ENCODE measurements around the gene A4GNT.
A peak's percentile ranks its signal among the peaks of the same experiment; 100 is the strongest.
"Not testable (repeated sequence)": the region's sequence is repeated elsewhere in the genome, so short reads cannot be mapped to it uniquely, and the experiment has no call there.

Gene A4GNT

DNA sequence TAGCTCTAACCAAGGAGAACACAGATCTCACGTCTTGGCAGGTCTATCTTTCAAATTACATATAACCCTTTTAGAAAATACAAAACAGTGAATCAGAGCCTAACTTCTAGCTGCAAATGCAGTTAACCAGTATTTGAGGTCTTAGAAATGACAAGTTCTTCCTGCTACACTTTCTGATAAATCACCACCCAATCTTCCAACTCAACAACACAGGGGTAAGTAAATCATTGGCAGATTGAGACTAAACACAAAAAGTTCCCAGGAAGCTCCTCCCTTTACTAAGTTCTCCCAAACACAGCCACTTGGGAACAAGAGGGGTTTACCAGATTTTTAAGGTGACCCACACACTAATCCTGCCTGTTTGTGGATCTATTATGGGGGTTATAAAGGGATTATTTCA lies at the start of gene A4GNT:
Gene A4GNT, minus strand, starts transcription at position 152 of the 400 bp plus-strand sequence. CDS start 1,134 bp downstream, outside the sequence.
- no peak for DNase-seq (ENCODE audit: low spot score)

DNA sequence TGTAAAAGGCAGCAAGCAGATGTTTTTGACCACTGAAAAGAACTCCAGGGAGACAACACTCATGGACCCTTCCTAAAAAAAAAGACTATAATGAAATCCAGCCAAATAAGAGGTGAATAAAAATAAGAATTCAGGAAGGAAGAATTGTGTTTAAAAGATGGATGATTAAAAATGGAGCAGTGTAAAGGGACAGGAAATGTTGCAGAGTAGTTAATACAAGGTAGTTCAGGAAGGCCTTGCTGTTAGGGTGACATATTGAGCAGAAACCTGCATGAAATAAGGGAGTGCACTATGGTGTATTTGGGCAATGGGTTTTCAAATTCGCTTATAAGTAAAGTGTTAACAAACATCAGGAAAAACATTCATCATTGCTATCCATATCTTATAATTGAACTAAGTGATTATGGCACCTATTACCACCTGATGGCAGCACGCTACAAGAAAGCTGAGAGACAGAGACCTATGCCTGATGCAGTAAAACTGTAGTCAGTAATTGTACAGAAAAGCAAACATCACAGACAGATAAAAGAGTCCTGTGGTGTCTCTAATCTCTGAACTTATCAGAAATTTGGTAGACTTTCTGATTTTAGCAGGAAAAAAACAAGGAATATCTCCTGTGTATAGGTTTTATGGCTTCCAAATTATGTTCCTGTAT lies 48.3 kb upstream of the A4GNT start:
- no peak for DNase-seq (ENCODE audit: low spot score)

DNA sequence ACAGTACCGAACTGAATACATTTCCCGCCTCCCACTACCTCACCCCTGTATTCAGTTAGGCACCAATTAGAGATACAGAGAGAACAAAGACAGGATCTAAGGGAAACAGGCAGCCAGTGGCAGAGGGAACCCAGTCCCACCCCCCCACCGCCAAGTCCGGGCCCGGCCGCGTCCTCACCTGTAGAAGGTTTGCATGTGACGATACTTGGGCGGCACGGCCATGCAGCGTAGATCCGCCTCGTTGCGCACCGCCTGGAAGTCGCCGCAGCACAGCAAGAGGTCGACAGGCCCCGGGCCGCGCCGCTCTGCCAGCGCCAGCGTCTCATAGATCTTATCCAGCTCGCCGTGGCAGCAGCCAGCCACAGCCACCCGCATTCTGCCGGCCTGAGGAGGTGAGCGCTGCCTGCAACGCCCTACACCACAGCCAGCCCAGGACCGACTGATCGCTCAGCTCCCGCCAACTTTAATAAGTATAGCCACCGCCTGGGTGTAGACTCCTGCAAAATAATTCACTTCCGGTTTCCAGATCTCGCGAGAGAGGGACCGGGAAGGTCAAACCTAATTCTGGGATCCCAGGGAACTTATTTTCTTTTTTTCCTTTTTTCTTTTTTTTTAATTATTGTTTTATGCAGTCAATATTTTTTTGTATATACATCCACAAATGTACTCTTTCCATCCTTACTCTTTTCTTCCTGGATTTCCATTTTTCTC lies 42.4 kb upstream of the A4GNT start, which contains the start of gene DBR1:
Gene DBR1, minus strand, starts transcription at position 501 of the 711 bp plus-strand sequence. Its CDS starts 126 bp downstream, at position 375.
- DNase-seq (ENCODE audit: low spot score): peak; percentile 84

DNA sequence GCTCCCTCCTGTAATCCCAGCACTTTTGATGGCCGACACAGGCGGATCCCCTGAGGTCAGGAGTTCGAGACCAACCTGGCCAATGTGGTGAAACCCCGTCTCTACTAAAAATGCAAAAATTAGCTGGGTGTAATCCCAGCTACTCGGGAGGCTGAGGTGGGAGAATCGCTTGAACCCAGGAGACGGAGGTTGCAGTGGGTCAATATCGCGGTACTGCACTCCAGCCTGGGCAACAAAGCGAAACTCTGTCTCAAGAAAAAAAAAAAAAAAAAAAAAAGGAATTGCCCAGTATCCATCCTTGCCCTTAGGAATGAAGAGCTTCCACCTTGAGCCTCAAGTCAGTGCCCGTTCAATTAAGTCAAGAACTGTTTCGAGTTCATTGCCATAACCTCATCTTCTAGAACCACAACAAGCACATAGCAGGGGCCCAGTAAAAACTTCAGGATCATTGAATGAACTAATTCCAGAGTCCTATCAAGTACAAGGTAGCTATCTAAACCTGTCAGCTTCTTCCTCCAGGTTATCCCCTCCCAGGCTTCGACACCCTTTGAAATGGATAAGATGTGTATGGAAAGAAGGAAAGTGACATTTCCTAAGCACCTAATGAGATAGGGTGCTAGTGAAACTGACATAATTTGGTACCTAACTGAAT lies 41.7 kb upstream of the A4GNT start:
- no peak for DNase-seq (ENCODE audit: low spot score)

DNA sequence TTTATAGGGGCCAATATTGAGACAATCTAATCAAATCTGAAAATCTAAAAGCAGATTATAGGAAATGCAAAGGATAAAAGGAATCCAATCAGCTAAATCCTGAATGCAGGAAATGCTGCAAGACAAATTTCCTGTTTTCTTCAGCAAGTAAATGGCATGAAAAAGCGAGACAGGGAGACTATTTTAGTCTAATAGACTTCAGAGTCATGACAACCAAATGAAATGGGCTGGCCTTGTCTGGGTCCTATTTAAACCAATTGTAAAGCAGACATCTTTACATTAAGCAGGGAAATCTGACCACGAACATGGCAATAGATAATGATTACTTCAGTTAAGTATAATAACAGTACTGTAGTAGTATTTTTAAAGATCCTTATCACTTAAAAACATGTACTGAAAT lies 40.4 kb upstream of the A4GNT start:
- no peak for DNase-seq (ENCODE audit: low spot score)

DNA sequence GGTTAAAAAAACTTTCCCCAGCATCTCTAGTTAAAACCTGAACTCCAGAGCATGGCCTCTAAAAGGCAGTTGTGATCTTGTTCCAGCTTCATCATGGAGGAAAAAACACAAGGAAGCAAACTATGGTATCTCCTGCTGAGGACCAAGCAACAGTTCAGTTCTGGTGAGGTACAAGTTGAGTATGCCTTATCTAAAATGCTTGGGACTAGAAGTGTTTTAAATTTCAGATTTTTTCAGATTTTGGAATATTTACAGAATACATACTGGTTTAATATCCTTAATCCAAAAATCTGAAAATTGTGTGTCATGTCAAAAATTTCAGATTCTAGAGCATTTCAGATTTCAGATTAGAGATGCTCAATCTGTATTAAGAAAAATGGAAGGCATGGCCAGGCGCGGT lies 32.9 kb upstream of the A4GNT start:
- no peak for DNase-seq (ENCODE audit: low spot score)

DNA sequence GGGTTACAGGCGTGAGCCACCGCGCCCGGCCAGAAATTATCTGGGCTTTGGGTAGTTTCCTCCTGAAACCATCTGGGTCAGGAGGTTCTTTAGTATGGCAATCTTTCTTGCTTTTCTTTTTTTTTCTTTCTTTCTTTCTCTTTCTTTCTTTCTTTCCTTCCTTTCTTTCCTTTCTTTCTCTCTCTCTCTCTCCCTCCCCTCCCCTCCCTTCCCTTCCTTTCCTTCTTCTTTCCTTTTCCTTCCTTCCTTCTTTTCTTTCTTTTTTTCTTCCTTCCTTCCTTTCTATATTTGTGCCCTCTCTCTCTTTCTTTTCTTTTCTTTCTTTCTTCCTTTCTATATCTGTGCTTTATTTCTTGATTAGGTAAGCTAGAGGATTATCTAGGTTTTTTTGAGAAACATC lies 25.6 kb upstream of the A4GNT start:
- DNase-seq (ENCODE audit: low spot score): no peak

DNA sequence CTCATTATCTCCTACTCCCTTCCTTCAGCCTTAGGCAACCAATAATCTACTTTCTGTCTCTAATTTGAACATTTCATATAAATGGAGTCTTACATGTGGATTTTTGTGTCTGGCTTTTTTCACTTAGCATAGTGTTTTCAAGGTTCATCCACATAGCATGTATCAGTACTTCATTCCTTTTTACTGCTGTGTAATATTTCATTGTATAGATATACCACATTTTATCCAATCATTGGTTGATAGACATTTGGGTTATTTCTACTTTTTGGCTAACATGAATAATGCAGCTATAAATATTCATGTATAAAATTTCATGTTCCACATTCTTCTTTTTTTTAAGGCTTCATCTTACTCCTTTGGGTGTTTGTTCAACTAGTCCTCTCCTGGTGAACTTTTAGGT lies 22.3 kb upstream of the A4GNT start:
- no peak for DNase-seq (ENCODE audit: low spot score)

DNA sequence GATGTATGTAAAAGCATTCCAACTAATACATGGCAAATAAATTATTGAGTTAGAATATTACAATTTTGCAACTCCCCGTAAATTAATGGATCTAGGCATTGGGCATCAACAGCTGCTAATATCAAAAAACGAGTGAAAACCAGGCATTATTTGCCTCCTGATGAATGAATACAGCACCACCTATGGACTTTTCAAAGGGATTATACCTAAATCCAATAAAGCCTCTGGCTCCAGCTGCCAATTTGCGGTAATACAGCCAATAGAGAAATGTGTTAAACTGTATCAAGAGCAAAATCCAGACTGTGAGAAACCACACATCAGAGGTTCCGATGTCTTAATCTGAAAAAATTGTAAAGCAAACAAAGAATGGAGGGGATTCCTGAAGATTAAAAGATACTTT lies 16.3 kb upstream of the A4GNT start:
- no peak for DNase-seq (ENCODE audit: low spot score)

DNA sequence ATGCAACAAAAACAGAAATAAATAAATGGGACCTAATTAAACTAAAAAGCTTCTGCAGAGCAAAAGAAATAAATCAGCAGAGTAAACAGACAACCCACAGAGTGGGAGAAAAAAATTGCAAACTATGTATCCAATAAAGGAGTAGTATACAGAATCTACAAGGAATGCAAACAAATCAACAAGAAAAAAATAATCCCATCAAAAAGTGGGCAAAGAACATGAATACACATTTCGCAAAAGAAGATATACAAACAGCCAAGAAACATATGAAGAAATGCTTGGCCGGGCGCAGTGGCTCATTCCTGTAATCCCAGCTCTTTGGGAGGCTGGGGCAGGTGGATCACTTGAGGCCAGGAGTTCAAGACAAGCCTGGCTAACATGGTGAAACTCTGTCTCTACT lies 10.0 kb upstream of the A4GNT start:
- DNase-seq (ENCODE audit: low spot score): not testable (repeated sequence)

DNA sequence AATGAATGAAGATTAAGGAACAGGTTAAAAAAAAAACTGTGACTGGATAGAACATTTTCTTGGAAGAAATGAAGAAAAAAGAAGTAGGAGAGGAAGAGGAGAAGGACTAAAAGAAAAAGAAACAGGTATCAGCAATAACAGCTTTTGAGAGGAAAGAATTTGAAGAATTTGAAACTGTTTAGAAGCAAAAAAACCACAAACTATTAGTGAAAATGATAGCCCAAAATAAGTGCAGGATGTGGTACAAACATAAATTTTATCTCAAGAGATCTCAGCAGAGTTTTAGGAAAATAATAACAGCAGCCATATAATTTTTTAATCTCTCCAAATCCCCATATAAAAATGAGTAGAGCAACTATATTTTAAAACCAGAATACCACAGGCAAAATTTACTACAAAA lies 8.8 kb upstream of the A4GNT start:
- DNase-seq (ENCODE audit: low spot score): no peak

DNA sequence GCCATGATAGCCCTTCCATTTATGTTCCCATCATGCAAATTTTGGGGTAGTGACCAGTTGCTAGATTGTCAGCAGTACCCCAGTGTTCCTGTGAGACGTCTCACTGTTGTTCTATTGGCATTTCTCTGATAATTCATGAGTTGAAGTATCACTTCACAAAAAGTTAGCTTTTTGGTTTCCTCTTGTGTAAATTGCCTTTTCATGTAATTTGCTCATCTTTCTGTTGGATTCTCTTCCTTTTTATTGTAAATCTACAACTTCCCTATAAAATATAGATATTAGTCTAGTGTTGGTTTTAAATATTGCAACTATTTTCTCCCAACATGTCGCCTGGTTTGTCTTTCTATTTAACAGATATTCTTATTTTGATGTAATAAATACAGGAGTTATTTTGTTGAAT lies 7.5 kb upstream of the A4GNT start:
- DNase-seq (ENCODE audit: low spot score): no peak

DNA sequence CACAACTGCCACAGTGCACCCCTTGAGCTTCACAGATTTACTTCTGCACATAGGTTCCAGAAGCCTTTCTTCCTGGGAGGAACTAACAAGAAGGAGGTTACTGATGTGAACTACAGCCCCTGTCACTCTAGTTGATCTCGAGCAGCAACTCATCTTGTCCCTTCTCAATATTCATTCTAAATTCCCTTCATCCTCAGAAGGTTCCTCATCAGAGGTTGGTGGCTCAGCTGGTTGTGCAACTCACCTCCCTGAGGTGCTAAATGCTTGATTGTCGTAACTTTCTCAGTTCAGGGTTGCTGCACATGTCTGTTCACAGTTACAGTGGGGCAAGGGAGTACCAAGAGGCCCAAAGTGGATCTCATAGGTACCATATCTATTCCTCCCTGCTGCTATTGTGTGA lies 5.7 kb upstream of the A4GNT start:
- DNase-seq (ENCODE audit: low spot score): no peak

DNA sequence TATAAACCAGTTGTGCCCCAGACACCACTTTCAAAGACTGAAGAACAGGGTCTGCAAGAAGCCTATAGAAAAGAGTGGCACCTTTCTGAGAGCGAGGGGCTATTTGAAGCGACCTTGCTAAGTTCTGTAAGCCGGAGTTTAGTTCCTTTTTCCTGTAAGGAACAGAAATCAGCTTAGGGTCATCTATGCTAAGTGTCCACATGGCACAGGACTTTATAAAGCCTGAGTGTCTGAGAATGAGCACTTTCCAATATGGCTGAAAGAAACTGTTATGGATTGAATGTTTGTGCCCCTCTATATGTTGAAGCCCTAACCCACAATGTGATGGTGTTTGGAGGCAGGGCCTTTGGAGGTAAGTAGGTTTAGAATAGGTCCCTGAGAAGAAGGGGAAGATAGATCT lies 4.0 kb upstream of the A4GNT start:
- DNase-seq (ENCODE audit: low spot score): no peak

DNA sequence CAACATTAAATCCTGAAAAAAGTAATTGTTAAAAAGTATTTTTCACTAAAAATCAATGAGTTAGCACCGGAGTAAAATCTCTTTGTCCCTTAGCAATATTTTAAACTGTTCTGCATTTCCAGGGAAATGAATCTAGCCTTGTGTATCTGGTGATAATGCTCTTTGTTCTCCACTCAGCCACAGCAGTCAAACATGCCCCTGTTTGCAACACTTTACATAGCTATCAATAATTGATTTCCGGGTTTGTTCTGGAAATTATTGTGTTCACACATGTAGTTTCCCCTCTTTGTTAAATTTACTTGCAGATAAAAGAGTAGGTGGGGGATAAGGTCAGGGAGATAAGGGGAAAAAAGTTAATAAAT lies 3.6 kb upstream of the A4GNT start:
- no peak for DNase-seq (ENCODE audit: low spot score)

DNA sequence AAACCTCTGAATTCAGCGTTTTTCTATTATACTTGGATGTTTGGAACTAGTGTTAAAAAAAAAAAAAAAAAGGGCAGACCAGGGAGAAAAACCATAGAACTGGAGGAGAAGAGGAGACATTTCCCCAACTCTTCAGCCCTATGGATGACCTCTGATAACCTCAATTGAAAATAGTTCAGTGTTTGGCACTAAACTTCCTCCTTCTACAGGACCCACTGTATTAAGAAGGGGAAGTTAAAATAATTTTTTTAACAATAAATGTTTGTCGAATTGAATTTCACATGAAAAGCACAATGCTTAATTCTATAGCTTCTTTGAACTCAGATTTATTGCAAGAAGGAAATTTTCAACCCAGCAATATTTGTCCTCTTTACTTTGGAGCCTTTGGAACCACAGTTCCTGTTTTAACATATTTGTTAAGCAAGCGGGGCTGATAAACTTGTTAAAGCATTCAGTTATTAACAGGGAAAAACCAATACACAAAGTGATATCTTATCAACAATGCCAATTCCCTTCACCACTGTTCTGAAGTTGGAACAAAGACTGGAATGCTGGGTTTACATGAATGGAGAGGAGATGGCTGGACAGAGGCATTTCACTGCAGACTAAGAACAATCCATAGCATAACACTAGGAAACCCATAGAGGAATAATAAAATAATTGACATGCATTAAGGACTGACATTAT lies 3.1 kb upstream of the A4GNT start:
- no peak for DNase-seq (ENCODE audit: low spot score)

DNA sequence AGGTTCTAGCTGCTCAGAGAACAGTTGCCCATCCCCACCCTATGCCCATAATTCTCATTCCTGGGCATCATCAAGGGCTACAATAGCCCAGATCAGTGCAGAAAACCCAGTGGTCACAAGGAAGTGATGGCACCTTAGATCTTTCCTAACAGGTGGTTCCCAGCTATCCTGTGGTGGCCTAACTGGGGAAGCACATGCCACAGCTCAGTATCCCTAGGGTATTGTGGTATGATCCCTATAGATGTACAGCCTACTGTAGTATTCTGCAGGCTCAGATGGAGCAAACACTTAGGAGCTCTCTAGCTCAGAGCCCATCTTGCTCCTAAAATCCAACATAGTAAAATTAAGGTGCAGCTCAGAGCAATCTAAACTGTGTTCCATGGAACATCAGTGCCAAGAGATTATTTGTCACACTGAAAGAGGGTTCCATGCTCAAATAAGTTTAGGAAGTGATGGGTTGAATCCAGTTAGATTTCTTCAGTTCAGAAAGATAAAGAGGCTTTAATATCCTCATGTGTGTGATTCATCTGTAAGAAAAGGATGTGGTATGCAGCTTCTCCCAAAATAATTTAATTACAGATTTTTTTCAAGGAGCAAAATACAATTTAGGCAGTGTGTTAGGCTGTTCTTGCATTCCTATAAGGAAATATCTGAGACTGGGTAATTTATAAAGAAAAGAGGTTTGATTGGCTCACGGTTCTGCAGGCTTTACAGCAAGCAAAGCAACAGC lies 4.4 kb downstream of the A4GNT start:
- no peak for DNase-seq (ENCODE audit: low spot score)

DNA sequence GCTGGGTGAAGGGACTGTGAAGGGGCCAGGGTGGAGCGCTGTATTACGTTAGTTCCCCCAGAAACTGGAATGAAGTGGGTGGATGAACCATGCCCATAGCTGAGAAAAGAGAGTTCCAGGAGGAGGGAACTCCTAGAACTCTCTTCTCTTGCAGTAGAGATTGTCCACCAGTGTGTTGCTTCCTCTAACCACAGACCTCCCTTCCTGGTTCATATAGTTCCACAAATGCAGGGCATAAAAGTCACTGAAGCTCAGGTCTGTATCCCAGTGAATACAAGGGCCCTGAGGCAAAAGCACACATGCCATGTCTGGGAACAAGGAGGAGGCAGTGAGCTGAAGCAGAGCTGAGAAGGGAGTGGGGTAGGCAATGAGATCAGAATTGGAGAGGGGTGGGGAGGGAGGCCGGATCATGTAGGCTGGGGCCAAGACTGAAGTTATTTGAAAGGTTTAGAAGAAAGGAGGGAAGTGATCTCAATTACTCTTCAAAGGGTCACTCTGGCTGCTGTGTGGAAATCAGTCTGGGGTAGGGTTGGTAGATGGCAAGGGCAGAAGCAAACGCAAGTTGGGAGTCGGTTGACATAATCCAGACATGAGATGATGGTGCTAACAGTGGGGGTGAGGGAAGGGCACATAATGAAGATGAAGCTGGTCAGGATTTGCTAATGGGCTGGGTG lies 6.5 kb downstream of the A4GNT start:
- DNase-seq (ENCODE audit: low spot score): peak; percentile 50

DNA sequence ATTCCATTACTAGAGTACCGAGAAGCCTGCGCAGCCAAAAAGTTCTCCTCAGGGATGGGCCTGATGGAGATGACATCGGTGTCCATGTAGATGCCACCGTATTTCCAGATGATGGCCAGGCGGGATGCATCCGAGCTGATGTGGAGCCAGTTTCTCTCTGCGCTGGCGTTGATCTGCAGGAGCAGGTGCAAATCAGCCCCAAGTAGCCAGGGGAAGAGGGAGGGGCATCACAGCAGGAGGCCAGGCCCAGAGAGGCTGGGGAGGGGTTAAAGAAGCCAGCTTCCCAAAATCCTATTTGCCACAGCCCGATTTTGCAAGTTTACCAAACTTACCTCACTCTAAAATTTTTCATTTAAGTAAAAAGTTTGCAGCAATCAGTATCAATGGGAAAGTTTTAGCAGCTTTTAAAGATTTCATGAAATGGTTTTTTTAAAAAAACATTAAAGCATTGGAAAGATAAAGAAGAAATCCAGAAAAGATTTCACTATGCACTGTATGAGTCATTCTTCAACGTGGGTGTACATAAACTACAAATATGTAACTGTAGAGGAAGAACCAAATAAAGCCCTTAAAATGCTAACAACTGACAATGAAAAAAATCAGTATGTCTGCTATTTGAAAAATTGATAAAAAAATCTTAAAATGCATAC lies 7.4 kb downstream of the A4GNT start:
- DNase-seq (ENCODE audit: low spot score): peak; percentile 69

DNA sequence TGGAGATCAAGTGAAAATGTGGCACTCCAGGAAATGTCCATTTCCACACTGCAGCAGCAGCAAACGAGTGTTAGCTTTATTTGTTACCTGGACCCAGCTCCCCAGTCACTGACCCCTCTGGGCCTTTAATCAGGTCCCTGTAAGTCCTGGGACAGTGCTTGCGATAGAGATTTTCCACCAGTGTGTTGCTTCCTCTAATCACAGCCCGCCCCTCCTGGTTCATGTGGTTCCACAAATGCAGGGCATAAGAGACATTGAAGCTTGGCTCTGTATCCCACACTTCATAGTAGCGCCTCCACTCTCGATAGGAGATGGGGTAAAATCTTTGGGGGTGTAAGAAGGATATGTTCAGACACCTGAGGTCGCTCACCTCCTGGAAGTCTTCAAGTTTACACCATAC lies 8.0 kb downstream of the A4GNT start:
- no peak for DNase-seq (ENCODE audit: low spot score)

DNA sequence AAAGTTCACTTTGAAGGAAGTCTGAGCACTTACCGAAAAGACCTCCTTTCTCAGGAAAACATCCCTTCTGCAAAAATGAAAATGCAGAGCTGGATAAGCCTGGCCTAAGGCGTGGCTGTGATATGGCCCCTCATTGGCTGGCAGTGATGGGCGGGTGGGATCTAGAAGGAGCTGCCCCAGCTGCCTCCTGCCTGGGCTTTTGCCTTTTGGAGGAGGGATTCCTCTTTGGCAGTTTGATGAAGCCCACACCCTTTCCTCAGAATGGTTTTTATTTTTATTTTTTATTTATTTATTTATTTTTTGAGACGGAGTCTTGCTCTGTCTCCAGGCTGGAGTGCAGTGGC lies 12.8 kb downstream of the A4GNT start:
- peak; percentile 34 for DNase-seq (ENCODE audit: low spot score)

All from AG08396 (cell line).